IPS-15b (cell line): ENCODE data around the gene OSTM1.
A peak's percentile ranks its signal among the peaks of the same experiment; 100 is the strongest.

Experiments used
- H3K27me3 ChIP-seq: one replicate; pipeline ENCODE4 v1.6.1; 2013; ENCODE audit warnings: low read length; ENCODE audit not compliant: control insufficient read depth, insufficient read depth
- H3K36me3 ChIP-seq: one replicate; pipeline ENCODE4 v1.6.1; 2013; ENCODE audit warnings: low read length; ENCODE audit not compliant: control insufficient read depth, insufficient read depth
- H3K4me1 ChIP-seq: one replicate; pipeline ENCODE4 v1.6.1; 2013; ENCODE audit warnings: mild to moderate bottlenecking, low read length; ENCODE audit not compliant: control insufficient read depth, insufficient read depth
- H3K4me3 ChIP-seq: one replicate; pipeline ENCODE4 v1.5.1; 2013; ENCODE audit warnings: low read depth, low read length
- H3K9ac ChIP-seq: one replicate; pipeline ENCODE4 v1.6.1; 2013; ENCODE audit warnings: low read depth, mild to moderate bottlenecking, low read length
- H3K9me3 ChIP-seq: one replicate; pipeline ENCODE4 v1.6.1; 2013; ENCODE audit warnings: mild to moderate bottlenecking, low read length; ENCODE audit not compliant: control insufficient read depth, insufficient read depth

The OSTM1 gene

DNA sequence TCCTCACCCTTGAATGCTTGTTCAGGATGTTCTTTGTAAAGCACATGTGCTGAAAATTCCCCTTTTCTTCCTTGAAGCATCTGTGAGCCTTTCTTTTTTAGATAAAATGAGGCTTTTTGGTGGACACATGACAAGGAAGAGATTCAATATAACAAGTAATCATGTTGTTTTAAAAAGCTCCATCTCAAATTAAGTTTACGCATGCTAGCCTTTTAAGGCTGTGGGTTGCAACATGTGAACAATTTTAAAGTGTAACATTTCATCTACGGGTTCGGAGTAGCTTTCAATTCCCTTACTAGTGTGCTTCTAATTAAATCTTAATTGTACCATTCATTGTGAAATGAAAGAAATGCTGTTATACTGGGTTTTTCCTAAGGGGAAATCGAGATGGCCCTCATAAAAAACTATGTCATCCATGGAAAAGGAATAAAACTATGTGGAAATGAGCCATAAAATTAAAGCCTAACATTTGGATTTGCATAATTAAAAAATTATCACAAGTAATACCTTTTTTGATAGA, 19.3 kb upstream of the OSTM1 start:
- Histone ChIP-seq H3K27me3 (no peaks in the 10 kb centered on the region), H3K36me3 (no peaks in the 10 kb centered on the region), H3K9ac (no peak overlapping the region), H3K4me1 (no peaks in the 10 kb centered on the region), H3K4me3 (no peak overlapping the region), H3K9me3 (no peaks in the 10 kb centered on the region)

DNA sequence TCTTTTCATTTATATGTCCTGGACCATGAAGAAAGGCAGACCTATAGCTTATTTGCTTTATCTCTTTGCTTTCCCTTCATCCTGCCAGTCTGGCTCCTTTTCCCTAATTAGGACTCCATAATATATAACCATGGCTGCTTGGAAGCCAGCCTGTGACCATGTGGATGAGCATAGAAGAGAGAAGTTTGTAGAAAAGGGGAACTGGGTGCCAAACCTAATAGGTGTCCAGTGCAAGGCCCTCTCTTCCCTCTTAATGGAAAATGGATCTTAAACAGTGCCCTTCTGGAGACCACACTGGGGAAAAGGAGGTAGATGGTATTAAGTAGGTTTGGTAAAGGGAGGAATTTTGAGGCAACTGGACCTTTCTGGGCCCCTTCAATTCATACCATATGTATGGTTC, 16.7 kb upstream of the OSTM1 start:
- H3K4me3 ChIP-seq: no peak overlapping the region
- no peaks in the 10 kb centered on the region for H3K9me3 ChIP-seq
- H3K4me1 ChIP-seq: peaks cover 6% of the 10 kb centered on the region
- no peaks in the 10 kb centered on the region for H3K36me3 ChIP-seq
- H3K9ac ChIP-seq: no peak overlapping the region
- H3K27me3 ChIP-seq: no peaks in the 10 kb centered on the region

DNA sequence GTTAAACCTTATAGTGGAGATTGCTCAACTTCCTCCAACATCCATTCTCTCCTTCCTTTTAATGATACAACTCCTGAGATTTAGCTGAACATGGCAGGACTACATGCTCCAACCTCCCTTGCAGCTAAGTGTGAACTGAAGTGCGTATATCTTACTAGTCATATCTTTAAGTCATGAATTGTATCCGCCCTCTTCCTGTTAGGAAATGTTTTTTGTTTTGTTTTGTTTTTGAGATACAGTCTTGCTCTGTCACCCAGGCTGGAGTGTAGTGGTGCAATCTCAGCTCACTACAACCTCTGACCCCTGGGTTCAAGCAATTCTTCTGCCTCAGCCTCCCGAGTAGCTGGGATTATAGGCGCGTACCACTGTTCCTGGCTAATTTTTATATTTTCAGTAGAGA, 8.8 kb upstream of the OSTM1 start:
- Histone ChIP-seq H3K9me3 (no peaks in the 10 kb centered on the region), H3K4me1 (peaks cover 16% of the 10 kb centered on the region), H3K9ac (no peak overlapping the region), H3K36me3 (no peaks in the 10 kb centered on the region), H3K4me3 (no peak overlapping the region), H3K27me3 (no peaks in the 10 kb centered on the region)

DNA sequence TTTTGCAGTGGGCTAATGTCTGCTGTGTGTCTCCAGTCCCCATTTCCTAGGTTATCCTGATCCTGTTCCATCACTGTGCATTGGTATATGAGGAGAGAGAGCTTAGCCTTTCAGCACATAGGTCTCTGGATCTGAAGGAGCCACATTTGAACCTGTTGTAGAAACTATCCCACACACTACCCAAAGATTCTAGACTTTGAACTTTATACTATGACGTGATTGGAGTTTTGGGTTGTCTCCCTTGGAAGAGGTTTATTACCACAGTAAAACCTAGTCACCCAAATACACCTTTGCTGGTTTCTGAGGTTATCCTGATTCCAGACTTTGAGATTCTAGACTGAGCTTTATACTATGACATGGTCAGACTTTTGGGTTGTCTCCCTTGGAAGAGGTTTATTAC, 8.0 kb upstream of the OSTM1 start:
- no peaks in the 10 kb centered on the region for H3K36me3 ChIP-seq
- no peaks in the 10 kb centered on the region for H3K9me3 ChIP-seq
- H3K9ac ChIP-seq: no peak overlapping the region
- H3K27me3 ChIP-seq: no peaks in the 10 kb centered on the region
- peaks cover 13% of the 10 kb centered on the region for H3K4me1 ChIP-seq
- no peak overlapping the region for H3K4me3 ChIP-seq

DNA sequence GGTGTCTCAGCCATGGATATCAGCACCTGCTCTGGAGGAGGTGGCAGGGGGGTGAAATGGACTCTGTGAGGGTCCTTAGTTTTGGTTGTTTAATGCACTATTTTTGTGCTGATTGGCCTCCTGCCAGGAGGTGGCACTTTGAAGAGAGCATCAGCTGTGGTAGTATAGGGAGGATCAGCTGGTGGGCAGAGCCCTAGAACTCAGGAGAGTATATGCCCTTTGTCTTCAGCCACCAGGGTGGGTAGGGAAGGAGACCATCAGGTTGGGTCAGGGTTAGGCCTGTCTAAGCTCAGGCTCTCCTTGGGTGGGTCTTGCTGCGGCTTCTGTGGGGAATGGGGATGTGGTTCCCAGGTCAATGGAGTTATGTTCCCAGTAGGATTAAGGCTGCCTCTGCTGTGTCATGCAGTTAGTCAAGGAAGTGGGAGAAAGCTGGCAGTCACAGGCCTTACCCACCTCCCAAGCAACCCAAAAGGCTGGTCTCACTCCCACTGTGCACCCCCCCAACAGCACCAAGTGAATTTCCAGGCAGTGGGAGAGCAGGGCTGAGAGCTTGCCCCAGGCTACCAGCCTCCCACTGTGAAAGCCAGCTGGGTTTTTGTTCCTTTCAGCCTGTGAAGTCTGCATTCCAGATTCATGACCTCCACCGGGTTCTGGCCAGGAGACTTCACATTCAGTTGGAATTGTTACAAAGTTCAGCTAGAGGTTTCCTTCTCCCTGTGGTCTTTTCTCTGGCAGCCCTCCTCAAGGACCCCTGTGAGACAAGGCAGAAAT, 5.7 kb upstream of the OSTM1 start:
- Histone ChIP-seq H3K9me3 (no peaks in the 10 kb centered on the region), H3K36me3 (no peaks in the 10 kb centered on the region), H3K27me3 (no peaks in the 10 kb centered on the region), H3K4me3 (peak overlapping the region; percentile 4), H3K4me1 (peaks cover 13% of the 10 kb centered on the region), H3K9ac (no peak overlapping the region)

DNA sequence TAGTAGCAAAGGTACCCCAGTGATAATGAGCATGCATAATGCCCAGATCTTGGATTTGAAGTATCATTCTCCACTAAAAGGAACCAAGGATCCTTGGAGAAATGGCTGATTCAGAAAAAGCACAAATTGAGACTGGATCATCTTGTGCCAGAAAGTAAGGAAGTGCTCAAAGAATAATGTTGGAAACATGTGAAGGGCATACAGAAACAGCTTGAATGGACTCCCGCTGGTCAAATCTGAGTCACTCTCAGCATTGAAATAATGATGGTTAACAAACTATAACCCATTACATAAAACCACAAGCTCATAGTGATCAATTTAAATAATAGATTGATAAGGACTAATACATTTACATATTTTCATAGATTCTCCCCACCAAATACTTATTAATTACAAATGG, 3.6 kb upstream of the OSTM1 start:
- Histone ChIP-seq H3K36me3 (no peaks in the 10 kb centered on the region), H3K4me3 (no peak overlapping the region), H3K27me3 (no peaks in the 10 kb centered on the region), H3K4me1 (peaks cover 13% of the 10 kb centered on the region), H3K9ac (no peak overlapping the region), H3K9me3 (no peaks in the 10 kb centered on the region)

DNA sequence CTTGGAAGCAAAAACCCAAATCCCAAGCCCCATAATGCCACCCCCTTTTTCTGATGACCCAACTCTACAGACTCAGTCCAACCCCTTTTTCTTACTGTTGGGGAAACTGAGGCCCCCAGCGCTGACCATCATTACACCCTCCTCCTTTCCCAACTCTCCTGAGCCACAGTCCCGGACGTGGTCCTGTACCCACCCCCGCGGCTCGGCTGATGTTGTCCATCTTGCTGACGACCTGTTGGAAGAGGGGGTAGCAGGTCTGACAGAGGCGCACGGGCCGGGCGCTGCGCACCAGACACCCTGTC, 533 bp downstream of the OSTM1 start:
- Histone ChIP-seq H3K27me3 (no peaks in the 10 kb centered on the region), H3K9me3 (no peaks in the 10 kb centered on the region), H3K36me3 (no peaks in the 10 kb centered on the region), H3K4me1 (peaks cover 12% of the 10 kb centered on the region), H3K9ac (peak overlapping the region; percentile 66), H3K4me3 (peak overlapping the region; percentile 90)

DNA sequence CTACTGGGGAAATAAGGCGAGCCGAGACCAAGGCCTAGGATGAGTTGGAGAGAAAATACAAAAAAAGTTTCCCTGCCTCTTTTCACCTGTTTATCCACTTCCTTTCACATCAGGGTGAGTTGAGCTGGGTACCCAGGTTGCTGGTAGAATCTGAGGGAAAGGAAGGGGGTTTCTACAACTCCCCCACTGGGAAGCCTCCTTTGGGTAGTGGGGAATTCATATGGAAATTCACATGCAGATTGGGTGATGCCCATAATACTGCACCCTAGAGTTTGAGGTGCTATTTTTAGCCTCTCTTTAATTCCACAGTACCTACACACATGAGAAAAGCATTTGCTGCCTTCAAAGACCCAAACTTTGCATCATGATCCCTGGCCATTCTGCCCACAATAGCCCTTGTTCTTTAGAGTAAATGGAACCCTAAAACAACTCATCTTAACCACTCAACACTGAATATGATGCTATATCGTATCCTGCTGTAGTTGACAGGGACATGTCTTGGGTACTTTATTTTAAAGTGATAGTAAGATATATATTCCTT, 2.7 kb downstream of the OSTM1 start:
- Histone ChIP-seq H3K27me3 (no peaks in the 10 kb centered on the region), H3K9ac (no peak overlapping the region), H3K4me1 (peaks cover 12% of the 10 kb centered on the region), H3K4me3 (peak overlapping the region; percentile 14), H3K36me3 (no peaks in the 10 kb centered on the region), H3K9me3 (no peaks in the 10 kb centered on the region)

DNA sequence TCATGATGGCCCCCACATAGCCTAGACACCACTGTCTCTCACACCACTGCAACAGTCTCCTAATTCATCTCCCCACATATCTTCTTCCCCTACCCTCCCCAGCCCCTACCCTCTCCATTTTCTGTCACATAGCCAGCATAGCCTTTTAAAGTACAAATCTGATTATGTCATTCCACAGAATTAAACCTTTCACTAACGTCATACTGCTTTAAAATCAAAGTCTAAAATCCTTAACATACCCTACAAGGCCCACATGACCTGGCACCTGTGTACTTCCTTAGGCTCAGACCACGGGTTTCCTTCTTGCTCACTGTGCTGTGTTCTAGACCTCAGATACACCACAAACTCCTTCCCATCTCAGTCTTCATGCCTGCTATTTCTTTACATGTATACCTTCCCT, 5.9 kb downstream of the OSTM1 start:
- Histone ChIP-seq H3K27me3 (no peaks in the 10 kb centered on the region), H3K4me1 (peaks cover 12% of the 10 kb centered on the region), H3K36me3 (peaks cover 10% of the 10 kb centered on the region), H3K4me3 (no peak overlapping the region), H3K9ac (no peak overlapping the region), H3K9me3 (no peaks in the 10 kb centered on the region)

DNA sequence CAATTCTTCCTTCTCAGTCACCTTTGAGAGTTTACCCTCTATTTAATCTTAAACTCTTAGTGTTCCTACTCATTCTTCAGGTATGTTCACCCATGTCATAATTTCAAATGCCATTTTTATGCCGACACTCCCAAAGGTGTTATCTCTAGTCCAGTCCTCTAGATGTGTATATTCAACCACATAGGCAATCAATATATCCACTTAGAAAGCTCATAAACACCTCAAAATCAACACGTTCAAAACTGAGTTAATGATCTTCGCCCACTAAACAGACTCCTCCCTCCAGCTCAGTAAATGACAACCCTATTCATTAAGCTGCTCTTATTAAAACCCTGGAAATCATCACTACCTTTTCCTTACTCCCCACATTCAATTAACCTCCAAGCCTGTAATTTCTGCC, 6.4 kb downstream of the OSTM1 start:
- Histone ChIP-seq H3K9ac (no peak overlapping the region), H3K4me1 (peaks cover 12% of the 10 kb centered on the region), H3K9me3 (no peaks in the 10 kb centered on the region), H3K36me3 (peaks cover 10% of the 10 kb centered on the region), H3K27me3 (no peaks in the 10 kb centered on the region), H3K4me3 (no peak overlapping the region)

DNA sequence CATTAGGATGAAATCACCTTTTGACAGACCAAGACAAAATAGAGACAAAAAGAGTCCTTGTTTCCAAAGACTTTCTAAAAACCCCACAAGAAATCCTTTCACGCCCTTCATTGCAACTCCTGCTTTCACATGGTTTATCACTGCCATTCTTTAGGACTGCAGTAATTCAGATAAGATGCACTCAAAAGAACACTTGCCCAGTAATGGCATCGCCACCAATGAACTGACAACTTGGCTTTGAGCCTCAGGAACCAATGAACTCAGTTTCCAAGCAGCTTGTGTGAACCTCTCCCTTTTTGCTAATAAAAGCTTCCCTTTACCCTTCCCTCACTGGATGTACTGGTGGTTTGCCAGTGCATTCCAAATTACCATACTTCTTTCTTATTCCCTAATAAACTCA, 21.8 kb downstream of the OSTM1 start:
- Histone ChIP-seq H3K27me3 (no peaks in the 10 kb centered on the region), H3K36me3 (no peaks in the 10 kb centered on the region), H3K4me1 (no peaks in the 10 kb centered on the region), H3K9ac (no peak overlapping the region), H3K4me3 (no peak overlapping the region), H3K9me3 (no peaks in the 10 kb centered on the region)

DNA sequence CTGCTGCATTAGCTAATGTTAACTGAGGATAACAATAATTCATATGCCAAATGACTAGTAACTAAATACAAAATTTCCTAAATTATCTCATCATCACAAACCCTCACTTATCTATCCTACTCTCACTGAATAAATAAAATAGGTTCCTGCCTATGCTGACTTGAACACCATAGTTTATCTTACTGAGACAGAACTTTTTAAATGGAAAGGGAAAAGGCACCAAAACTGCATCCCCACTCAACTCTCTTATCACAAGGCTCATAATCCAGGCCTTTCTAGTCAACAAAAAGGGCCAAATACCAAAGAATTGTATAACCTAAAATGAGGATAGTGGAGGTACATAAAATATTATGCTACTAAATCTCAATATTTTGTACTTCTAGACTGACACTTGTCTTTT, 23.1 kb downstream of the OSTM1 start:
- Histone ChIP-seq H3K4me3 (no peak overlapping the region), H3K36me3 (no peaks in the 10 kb centered on the region), H3K9ac (no peak overlapping the region), H3K9me3 (no peaks in the 10 kb centered on the region), H3K27me3 (no peaks in the 10 kb centered on the region), H3K4me1 (no peaks in the 10 kb centered on the region)
